Upper lobe of left lung (tissue), 4 donors: ENCODE results near the gene MEAK7.

Source experiments
- CTCF ChIP-seq, 6 experiments: fragments of 450-650 bp in 4 of 6; fragments of 200-600 bp in 2 of 6; sonication (generic) in 2 of 6; IDR thresholded peaks; one replicate each; pipeline ENCODE4 v1.5.1; 2016 to 2019; ENCODE audit warnings: antibody characterized with exemption in 6 of 6
- EP300 ChIP-seq, 4 donors: sonication (generic); formaldehyde crosslinking; IDR thresholded peaks; one replicate each; pipeline ENCODE4 v1.5.1; 2017; ENCODE audit warnings: antibody characterized with exemption in 4 of 4, control low read depth in 2 of 4
- POLR2A ChIP-seq, 4 donors: fragments of 450-650 bp; IDR thresholded peaks; one replicate each; pipeline ENCODE4 v1.5.1; 2016 to 2017; ENCODE audit warnings: antibody characterized with exemption in 4 of 4, mild to moderate bottlenecking in 2 of 4
- POLR2AphosphoS5 ChIP-seq, 2 donors: sonication (generic); formaldehyde crosslinking; IDR thresholded peaks; one replicate each; pipeline ENCODE4 v1.5.1; 2017; ENCODE audit warnings: antibody characterized with exemption in 2 of 2

GRCh38 chr16:84535851-84536250 lies 31.4 kb upstream of the MEAK7 start:
- TF ChIP-seq EP300 (IDR thresholded peaks at IDR 0.05) = no peak
- no peak for TF ChIP-seq CTCF (IDR thresholded peaks at IDR 0.05)
- TF ChIP-seq POLR2AphosphoS5 (IDR thresholded peaks at IDR 0.05) = no peak
- no peak for TF ChIP-seq POLR2A (IDR thresholded peaks at IDR 0.05)
